Endothelial cell of umbilical vein (primary cell): ENCODE data around the gene NME7.
"Not testable (repeated sequence)": the region's sequence is repeated elsewhere in the genome, so short reads cannot be mapped to it uniquely, and the experiment has no call there.

Experiments
- FOS ChIP-seq: IDR thresholded peaks from 2 replicates; pipeline ENCODE4 v1.6.1; 2011; ENCODE audit warnings: mild to moderate bottlenecking, low read length, moderate library complexity, borderline replicate concordance; ENCODE audit not compliant: insufficient read depth
- POLR2A ChIP-seq: IDR thresholded peaks from 2 replicates; pipeline ENCODE4 v1.6.1; 2012; ENCODE audit warnings: low read depth, mild to moderate bottlenecking, control low read depth, low read length

- not testable (repeated sequence) for TF ChIP-seq POLR2A, FOS
Measured at GRCh38 chr1:169179431-169179830, 188.2 kb downstream of the NME7 start.
